Endothelial cell of hepatic sinusoid (primary cell): Measurements from ENCODE around the gene ZNF726.
"Not testable (repeated sequence)": the region's sequence is repeated elsewhere in the genome, so short reads cannot be mapped to it uniquely, and the experiment has no call there.

Experiments used
- in situ Hi-C: cut with HindIII; loops from 2 replicates; pipeline ENCODE4 v1.10.0; 2017; ENCODE audit warnings: low sequenced_read_pairs

The ZNF726 gene

DNA sequence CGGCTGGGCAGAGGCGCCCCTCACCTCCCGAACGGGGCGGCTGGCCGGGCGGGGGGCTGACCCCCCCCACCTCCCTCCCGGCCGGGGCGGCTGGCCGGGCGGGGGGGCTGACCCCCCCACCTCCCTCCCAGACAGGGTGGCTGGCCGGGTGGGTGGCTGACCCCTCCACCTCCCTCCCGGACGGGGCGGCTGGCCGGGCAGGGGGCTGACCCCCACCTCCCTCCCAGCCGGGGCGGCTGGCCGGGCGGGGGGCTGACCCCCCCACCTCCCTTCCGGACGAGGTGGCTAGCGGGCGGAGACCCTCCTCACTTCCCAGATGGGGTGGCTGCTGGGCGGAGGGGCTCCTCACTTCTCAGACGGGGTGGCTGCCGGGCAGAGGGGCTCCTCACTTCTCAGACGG, 22.3 kb downstream of the ZNF726 start:
- in situ Hi-C loops = not testable (repeated sequence)

- in situ Hi-C loops = no loop called here
These were observed 28.7 kb downstream of the ZNF726 start for GRCh38 chr19:23943411-23943810.

DNA sequence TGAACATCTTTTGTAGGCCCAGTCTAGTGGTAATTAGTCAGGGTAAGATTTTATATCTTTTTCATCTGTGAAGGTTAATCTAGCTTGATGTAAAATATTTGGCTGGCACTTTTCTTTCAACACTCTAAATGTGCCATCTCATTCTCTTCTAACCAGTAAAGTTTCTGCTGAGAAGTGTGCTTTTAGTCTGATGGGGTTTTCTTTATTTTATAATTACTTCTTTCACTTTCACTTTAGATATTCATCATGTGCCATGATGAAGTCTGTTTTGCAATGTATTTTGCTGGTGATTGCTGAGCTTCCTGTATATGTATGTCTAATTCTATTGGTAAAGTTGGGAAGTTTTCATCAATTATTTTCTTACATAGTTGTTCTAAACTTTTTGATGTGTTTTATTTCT, 31.9 kb downstream of the ZNF726 start:
- in situ Hi-C loops = no loop called here

DNA sequence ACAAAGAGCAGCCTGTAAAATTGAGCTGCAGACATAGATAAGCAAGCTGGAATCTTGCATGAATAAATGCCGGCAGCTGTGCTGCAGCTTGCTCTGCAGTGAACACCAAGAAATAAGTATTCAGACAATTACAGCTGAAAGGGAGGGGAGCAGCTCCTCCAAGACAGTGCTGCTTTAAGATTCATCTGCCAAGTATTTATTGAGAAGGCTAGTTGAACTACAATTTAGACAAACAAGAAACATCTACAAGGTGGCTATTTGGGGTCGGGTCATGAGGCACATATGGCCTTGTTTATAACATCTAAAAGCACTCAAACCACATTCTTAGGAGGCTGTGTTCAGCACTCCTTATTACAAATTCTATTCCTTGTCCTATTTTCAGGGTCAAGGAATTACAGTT, 34.9 kb downstream of the ZNF726 start:
- in situ Hi-C loops = no loop called here

DNA sequence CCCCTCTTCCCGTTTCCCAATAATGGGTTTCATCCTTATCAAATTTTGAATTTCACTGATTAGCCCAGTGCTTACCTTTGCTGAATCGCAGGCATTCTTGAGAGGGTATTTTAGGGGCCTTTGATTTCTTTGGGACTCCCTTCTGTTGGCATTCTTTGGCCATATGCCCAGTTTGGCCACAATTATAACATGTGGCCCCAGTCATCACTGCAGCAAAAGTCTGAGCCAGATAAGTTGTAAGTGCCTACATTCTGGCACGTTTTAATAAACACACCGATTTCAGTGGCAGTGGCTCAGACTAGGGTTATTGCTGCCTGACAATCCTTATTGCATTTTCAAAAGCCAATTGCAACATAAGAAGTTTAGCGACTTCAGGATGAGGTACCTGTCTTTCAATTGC, 41.4 kb downstream of the ZNF726 start:
- in situ Hi-C loops = no loop called here

DNA sequence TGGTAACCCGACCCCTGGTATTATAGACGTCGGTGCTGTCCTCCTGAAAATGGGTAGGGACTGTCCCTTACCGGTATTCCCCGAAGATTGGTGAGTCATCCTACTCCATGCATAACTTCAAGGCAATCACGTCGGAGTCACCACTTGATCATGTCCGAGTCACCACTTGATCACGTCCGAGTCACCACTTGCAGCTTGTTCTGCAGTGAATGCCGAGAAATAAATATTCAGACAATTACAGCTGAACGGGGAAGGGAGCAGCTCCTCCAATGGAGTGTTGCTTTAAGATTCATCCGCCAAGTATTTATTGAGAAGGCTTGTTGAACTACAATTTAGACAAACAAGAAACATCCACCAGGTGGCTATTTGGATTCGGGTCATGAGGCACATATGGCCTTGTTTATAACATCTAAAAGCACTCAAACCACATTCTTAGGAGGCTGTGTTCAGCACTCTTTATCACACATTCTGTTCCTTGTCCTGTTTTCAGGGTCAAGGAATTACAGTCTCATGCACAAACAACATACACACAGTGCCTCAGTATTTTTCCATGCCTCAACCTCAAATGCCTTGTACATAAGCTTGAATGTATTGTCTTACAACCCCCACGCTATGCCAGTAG, 43.1 kb downstream of the ZNF726 start:
- in situ Hi-C loops = no loop called here

GRCh38 chr19:23963396-23963795, 48.7 kb downstream of the ZNF726 start:
- in situ Hi-C loops = not testable (repeated sequence)

DNA sequence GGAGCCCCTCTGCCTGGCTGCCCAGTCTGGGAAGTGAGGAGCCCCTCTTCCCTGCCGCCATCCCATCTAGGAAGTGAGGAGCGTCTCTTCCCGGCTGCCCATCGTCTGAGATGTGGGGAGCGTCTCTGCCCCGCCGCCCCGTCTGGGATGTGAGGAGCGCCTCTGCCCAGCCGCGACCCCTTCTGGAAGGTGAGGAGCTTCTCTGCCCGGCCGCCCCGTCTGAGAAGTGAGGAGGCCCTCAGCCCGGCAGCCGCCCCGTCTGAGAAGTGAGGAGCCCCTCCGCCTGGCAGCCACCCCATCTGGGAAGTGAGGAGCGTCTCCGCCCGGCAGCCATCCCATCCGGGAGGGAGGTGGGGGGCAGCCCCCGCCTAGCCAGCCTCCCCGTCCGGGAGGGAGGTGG, 49.2 kb downstream of the ZNF726 start:
- in situ Hi-C loops = not testable (repeated sequence)

GRCh38 chr19:23964334-23964733, 49.6 kb downstream of the ZNF726 start:
- in situ Hi-C loops = not testable (repeated sequence)

DNA sequence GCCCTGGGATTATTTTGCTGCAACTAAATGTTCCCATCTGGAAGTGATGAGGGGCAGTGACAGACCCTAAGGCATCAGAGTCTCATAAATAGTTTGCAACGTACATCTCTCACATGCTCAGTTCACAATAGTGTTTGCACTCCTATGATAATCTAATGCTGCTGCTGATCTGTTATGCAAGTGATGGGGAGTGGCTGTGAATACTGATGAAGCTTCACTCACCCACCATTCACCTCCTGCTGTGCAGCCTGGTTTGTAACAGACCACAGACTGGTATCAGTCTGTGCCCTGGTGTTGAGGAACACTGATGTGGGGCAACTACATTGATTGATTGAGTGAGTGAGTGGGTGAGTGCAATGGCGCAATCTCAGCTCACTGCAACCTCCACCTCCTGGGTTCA, 54.9 kb downstream of the ZNF726 start:
- in situ Hi-C loops = no loop called here

DNA sequence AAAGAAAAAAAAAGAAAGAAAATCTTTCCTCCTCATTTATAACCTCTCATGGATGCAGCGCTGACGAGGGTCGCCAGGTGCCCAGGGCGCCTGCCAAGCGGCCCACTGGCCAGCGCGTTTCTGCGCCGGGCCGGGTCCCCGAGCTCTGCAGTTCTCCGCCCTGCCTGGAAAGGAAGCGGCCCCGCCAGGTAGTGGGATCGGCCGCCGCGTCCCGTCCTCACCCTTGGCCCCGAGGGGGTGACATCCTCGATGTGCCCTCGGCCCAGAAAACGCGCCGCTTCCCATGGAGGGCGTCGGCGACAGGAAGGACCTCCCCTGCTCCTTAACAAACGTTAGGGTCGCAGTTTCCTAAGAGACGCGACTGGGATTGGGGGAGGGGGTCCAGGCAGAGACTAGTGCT, 56.9 kb downstream of the ZNF726 start:
- in situ Hi-C loops = no loop called here

DNA sequence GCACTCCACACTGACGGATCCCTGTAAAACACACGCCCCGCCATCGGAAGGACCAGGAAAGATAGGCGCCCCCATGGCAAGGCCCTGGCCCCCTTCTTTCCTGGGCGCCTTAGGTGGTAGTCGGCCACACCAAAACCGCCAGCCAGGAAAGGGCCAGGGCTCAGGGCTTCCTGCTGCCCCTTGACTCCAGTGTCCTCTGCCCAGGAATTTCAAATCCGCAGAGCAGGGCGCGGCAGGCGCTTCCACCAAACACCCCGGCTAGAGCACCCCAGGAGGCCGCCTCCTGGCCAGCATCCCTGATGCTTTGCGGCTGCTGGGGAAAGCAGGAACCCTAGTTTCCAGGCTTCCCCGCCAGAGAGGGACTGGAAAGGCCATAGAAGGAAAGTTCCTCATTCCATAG, 57.5 kb downstream of the ZNF726 start:
- in situ Hi-C loops = no loop called here

- in situ Hi-C loops = no loop called here
These were observed 60.3 kb downstream of the ZNF726 start for GRCh38 chr19:23974941-23975340.

DNA sequence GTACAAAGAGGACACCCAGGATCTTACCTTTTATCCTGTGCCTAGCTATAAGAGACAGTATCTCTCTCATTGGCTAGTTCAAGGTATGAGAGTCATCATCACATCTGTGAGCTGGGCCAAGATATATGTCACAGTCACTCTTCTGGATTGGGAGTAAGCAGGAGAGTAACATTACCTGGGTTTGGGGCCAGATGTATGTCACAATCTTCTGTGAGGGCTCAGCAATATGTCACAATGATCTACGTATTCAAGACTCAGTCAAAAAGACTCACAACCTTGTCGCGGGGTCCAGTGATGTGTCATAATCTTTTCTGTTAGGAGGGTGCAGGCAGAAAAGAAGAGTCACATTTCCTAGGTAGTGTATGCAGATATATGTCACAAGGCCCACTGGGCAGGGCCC, 61.9 kb downstream of the ZNF726 start:
- in situ Hi-C loops = not testable (repeated sequence)

- in situ Hi-C loops = not testable (repeated sequence)
These were observed 62.6 kb downstream of the ZNF726 start for GRCh38 chr19:23977256-23977655.

GRCh38 chr19:23978068-23978467, 63.4 kb downstream of the ZNF726 start:
- in situ Hi-C loops = no loop called here

GRCh38 chr19:23980805-23981204, 66.1 kb downstream of the ZNF726 start:
- in situ Hi-C loops = no loop called here

GRCh38 chr19:23981863-23982262, 67.2 kb downstream of the ZNF726 start:
- in situ Hi-C loops = no loop called here

- in situ Hi-C loops = no loop called here
These were observed 68.7 kb downstream of the ZNF726 start for GRCh38 chr19:23983406-23983805.
